CD4-positive, alpha-beta T cell treated with Interleukin-6 for 4 hours (primary cell): Measurements from ENCODE around the gene ZBTB7B.

Experiments
- DNase-seq: peaks from one replicate; pipeline ENCODE4 v3.0.0-alpha.2; 2020; ENCODE audit warnings: mixed read lengths

The ZBTB7B gene

DNA sequence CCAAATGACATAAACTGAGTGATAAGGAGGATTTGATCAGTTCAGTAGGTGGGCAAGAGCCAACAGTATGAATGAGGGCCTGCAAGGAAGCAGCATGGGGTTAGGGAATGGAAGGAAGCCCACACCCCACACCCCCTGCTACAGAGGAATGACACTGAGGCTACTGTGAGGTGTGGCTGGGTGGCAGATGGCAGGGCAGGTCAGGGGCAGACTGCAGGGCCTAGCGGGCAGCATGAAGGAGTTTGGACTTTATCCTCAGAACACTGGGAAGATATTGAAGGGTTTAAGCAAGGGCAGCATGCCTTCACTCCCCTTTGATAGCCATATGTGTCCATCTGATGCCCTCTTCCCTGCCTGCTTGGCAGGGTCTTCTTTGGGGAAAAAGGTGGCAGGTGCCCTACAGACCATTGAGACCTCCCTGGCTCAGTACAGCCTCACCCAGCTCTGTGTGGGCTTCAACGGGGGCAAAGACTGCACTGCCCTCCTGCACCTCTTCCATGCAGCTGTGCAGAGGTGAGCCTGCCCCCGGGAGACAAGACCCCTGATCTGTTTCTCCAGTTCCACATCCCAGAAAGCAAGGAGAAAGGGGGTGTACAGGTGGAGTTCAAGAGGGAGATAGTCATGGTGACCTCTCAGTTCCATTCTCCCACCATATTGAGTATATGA, 13.3 kb upstream of the ZBTB7B start:
- DNase-seq = no peak

DNA sequence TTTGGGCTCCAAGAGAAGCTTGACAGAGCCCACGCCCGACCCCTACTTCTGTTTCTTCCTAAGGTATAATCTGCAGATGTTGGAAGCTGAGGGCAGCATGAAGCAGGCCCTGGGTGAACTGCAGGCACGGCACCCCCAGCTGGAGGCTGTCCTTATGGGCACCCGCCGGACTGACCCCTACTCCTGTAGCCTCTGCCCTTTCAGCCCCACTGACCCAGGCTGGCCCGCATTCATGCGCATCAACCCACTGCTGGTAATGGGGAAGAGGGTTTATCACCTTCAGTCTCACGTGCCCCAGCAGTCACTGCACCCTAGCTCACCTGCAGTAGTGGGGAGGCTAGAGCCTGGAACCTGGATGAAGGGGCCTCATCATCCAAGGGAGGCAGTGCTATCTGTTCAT, 12.3 kb upstream of the ZBTB7B start:
- no peak for DNase-seq

DNA sequence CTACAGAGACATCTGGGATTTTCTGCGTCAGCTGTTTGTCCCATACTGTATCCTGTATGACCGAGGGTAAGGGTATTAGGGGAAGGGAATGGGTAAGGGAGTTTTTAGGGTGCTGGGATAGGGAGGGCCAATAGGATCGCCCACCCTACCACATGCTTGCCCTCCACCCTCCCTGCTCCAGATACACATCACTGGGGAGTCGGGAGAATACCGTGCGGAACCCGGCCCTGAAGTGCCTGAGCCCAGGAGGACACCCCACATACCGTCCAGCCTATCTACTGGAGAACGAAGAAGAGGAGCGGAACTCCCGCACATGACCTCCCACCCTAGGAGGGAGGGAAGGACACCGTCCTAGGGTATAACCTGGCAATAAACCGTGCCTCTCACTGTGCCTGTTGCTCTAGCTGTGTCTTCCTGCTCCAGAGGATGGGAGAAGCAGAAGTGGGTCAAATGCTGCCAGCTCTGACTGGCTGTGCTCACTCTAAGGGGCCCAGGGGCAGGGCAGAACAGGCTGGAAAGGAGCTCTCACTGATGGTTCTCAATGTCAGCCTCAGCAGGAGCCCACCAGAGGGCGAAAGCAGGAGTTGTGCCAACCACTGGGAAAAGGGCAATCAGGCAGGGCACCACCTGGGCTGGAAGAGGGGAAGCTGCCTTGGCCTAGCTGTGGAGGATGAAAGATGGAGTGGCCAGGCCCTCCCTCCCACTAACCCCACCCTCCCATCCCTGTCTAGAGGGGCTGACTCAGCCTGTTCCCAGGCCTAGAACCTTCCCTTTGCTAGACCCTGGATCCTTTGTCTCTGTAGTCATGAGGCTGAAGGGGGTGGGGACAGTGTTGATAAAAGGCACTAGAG, 9.7 kb upstream of the ZBTB7B start:
- peak; percentile 30 for DNase-seq

DNA sequence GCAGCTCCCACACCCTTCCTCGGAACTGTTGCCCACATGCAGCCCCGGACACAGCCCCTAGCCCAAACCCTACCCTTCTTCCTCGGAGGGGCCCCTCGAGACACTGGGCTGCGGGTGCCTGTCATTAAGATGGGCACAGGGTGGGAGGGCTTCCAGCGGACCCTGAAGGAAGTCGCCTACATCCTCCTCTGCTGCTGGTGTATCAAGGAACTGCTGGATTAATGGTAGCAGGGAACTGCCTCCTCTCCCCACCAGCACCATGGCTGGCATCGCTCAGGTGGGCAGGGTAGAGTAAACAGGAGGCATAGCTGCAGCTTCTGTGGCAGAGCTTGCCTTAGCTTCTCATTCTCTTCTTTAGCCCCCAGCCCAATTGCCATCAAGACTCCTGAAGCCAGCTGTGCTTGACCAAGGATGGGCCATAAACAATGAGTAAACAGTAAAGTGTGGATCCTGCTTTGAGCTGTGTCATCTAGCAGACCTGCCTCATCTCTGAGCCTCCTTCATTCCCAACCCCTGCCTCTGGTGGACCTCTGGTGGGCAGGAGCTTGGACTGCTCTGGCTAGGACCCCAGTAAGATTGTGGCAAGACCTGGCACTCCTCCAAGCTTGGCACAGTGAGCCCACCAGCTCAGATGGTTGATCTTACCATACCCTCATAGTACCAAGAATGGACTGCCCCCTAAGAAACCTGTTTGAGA, 8.9 kb upstream of the ZBTB7B start, which contains the start of gene LENEP:
TSS of gene LENEP (plus strand) at position 15 of the 697 bp plus-strand sequence. CDS start at position 37, 22 bp downstream.
- no peak for DNase-seq

DNA sequence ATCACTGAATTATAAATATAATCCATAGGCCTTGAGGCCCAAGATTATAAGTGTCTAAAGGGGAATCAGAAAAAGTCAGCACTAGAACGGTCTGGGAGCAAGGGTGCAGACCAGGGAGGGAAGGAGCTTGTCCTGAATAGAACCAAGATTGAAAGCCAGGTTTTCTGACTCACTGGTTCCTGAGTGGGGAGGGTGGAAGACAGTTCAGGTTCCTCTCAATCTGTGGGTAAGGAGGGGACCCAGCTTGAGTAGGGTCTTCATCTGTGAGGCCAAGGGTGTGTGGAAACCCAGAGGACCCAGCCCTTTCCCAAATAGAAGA, 8.4 kb upstream of the ZBTB7B start:
- no peak for DNase-seq

DNA sequence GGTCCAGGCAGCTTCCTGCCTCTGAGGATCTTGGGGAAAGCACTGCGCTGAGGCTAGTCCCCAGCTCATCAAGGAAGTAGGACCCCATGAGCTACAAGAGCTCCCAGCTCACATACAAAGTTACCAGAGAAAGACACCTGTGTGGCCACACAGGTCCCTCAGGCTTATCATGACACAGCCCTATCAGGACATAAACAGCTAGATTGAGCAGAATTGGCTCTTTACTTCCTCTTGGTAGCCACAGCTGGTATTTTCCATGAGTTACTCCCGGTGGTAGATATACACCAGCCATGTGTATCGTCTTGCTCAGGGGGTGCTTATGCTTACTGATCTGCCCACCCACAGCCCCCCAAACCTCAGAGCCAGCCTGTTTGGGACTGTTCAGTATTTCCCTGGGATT, 8.0 kb upstream of the ZBTB7B start:
- DNase-seq = no peak

DNA sequence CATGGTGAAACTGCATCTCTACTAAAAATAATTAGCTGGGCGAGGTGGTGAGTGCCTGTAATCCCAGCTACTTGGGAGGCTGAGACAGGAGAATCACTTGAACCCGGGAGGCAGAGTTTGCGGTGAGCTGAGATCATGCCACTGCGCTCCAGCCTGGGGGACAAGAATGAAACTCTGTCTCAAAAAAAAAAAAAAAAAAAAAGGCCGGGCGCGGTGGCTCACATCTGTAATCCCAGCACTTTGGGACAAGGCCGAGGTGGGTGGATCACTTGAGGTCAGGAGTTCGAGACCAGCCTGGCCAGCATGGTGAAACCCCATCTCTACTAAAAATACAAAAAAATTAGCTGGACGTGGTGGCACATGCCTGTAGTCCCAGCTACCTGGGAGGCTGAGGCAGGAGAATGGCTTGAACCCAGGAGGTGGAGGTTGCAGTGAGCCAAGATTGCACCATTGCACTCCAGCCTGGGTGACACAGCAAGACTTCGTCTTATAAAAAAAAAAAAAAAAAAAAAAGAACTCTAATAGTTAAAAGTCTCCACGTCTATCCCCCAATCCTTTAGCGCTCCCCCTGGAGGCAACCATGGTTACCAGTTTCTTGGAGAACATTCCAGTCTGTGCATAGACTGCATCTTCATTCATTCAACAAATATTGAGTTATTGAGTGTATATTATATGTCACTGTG, 7.2 kb upstream of the ZBTB7B start:
- peak; percentile 47 for DNase-seq

DNA sequence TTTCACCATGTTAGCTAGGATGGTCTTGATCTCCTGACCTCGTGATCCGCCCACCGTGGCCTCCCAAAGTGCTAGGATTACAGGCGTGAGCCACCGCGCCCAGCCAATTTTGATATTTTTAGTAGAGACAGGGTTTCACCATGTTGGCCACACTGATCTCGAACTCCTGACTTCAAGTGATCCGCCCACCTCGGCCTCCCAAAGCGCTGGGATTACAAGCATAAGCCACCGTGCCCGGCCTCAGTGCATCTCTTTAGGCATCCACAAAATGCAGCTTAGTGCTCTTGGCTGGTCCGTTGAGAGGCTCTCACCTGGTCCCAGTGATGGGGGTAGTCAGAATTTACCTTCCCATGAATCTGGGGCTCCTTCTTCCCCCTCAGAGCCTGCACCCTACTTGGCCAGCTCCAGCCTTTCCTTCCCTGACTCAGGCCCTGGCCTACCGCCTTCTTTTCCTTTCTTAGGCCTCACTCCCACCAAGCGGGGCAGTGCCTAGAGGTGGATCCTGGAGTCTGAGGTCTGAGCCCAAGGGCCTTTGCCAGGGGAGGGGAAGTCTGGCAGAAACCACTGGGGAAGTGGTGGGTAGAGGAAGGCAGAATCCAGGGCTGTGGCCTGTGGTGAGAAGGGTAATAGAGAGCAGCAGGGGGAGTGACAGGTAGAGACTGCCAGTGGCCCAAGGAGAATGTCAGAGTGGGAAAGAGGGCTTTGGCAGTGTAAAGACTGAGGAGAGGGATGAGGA, 5.5 kb upstream of the ZBTB7B start:
- no peak for DNase-seq

DNA sequence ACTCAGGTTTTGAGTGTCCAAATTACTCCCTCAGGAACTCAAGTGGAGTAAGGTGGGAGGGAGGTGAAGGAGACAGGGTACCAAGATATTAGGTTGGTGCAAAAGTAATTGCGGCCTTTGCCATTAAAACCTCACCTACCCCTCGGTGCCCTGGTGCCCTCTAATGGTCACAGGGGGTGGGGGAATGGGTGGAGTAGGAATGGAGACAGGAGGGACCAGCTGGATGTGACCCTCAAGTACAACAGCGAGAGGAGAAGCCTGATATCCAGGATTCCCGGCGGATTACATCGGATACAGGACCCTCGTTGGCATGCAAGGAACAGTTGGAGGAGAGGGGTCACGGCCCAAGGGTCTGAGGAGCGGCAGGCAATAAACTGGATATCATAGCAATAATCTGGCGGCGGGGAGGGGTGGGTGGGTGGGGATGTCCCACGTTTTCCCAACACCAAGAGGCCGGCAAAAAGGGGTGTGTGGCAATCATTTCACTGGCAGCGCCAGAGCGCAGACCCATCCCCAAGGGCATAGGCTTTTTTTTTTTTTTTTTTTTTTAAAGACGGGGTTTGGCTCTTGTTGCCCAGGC, 4.3 kb upstream of the ZBTB7B start:
- DNase-seq = no peak

DNA sequence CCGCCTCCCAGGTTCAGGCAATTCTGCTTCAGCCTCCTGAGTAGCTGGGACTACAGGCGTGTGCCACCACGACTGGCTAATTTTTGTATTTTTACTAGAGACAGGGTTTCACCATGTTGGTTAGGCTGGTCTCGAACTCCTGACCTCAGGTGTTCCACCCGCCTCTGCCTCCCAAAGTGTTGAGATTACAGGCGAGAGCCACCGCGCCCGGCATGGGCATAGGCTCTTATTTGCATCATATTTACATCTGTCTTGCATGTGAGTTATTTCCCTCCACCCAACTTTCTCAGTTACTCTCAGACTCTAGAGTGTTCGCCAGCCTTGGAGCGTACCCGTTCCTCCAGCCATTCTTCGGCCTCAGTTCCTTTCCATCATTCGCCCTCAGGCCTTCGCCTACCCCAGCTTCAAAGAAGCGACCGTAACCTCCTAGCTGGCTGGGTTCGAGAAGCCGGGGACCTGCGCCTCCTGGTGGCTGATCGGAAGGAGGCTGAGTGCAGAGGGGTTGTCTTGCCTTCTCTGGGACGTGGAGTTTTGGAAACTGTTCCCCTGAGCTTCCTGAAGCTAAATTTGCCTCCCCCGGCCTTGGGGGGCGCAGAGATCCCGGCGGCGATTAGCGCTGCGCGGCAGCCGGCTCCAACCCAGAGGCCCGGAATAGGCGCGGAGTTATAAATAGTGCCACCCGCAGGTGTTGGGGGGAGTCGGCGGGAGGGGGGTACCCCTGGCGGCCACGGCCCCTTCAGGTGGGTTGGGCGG, 3.6 kb upstream of the ZBTB7B start:
- DNase-seq = peak; percentile 81

DNA sequence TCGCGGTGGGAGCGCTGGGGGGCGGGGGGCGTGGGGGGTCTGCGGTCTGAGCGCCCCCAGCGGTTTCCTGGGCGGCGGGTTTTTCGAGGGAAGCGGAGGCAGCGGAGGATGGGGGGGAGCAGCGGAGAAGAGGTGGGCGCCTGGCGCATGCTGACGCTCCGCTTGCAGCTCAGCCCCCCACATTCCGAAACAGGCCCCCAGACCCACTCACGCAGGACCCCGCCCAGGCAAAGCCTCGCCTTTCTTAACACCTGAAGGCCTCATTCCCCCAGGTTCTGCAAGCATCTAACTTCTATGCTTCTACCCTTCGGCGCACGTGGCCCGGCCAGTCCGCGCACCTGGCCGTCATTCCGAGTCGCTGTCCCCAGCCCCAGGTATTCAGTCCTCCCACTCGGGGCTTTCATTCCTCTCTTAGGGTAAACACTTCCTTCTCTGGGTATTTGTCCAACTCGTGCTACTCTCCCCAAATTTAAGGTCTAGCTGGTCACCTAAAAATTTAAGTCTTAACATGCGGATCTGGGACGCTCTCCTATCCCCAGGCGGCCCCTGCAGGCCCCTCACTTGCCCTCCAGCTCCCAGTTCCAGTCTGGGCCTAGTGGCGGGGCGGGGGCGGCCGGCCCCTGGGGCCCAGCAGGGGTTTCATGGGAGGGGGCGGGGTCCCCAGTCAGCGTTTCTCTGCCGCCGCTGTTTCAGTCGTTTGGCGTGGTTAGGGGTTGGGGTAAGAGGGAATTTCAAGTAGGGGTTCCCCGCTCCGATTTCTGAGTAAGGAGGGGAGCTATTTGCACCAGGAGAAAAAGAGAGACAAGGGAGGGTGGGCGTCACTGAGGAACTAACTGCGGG, 2.8 kb upstream of the ZBTB7B start:
- DNase-seq = peak; percentile 45

DNA sequence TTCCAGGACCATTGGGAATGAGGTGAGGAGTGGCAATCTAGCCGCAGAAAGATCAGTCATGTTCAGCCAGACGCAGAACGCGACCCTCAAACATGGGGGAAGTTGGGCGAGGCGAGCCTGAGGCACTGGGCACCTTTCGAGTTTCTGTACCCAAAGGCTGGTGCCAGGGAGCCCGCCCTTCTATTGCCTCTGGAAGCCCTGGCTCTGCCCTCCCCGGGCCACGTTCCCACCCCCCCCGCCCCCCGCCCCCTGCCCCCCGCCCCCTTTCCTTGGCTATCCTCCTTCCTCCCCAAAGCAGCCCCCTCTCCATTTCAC, 2.2 kb upstream of the ZBTB7B start:
- peak; percentile 39 for DNase-seq

DNA sequence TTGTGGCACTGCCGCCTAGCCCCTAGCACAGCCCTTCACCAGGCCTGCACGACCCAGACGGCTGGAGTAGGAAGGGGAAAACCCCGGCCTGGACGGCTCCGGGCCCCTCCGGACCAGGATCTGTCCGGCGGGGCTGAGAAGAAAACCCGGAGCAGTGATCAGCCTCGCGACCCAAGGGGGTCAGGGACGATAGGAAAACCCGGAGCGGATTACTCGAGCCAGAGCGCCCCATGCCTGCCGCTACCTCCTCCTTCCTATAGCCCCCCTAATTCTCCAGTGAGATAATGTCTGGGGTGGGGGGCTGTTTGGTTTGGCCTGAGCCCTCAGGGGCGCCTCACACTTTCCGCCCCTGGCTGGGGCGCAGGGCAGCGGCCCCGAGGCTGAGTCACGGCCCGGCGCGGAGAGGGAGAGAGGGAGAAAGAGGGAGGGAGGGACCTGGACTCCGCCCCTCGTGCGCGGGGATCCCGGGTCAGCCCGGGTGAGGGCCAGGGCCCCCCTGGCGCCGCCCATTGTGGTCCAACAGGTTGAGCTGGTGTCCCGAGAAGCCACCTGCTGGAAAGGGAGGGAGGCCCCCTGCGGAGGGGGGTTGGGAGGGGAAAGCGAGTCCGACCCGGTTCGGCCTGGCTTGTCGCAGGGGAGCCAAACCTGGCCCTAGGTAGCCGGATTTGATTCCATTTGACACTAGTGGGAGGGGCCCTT, 1.7 kb upstream of the ZBTB7B start:
- DNase-seq = peak; percentile 79

DNA sequence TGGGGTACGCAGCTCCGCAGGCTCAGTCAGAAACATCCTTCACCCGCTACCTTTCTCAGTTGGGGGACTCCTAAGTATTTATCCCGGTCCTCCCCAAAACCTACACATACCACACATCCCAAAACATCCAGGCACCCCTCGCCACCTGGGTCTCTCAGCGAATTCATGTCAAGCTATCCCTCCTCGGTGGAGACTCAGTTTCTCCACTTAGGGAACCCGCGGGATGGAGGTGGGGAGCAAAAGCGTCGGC, 1.3 kb upstream of the ZBTB7B start:
- DNase-seq = no peak

DNA sequence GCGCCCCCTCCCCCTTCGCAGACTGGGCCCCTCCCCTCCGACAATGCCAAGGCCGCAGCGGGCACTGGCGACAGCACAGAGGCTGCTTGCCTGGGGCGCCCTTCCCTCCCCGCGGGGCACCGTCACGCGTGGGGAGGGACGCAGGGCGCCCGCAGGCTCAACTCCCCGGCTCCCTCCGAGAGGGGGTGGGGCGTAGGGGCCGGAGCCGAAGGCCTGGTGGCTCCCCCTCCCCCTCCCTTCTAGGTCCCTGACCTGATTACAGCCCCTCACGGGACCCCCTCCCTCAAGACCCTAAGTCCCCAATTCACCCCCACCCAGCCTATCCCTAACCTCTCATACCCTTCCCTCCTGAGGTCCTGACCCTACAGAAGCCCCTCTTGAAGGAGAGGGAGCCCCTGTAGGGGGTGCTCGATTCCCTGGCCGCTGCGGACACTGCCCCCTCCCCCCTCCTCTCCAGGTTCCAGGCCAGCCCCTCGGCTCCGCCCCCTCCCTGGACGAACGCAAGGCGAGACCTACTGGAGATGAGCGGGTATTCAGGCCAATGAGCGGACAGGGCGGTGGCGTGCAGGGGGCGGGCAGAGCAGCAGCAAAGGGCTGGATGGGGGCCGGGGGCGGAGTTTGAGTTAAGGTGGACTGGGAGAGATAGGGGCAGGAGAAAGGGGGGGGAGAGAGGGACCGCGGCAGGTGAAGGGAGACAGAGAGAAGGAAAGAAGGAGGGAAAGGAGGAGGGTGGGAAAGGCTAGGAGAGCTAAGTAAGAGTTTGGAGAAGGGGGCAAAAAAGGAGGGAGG, 733 bp upstream of the ZBTB7B start:
- peak; percentile 99 for DNase-seq

DNA sequence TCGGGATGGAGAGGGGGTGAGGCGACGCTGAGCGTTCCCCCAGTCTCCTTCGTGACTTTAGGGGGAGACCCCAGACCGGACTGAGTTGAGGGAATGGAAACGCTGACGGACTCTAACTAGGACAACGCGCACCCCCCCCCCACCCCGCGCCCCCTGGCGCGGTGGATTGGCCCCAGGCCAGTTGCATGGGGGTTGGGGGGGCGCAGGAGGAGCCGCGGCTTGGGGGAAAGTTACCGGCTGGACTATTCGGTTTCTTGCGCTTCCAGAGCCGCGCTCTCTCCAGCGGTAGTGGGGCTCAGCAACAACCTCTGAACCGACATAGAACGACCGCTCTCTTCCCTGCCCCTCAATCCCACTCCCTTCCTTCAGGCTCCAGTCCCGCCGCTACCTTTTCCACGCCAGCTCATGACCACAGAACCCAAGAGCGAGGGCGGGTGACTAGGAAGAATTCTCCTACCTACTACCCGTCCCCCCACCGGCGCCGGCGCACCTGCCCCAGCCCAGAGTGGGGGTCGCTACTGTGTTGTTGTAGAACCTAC, 694 bp downstream of the ZBTB7B start:
- DNase-seq = peak; percentile 44

DNA sequence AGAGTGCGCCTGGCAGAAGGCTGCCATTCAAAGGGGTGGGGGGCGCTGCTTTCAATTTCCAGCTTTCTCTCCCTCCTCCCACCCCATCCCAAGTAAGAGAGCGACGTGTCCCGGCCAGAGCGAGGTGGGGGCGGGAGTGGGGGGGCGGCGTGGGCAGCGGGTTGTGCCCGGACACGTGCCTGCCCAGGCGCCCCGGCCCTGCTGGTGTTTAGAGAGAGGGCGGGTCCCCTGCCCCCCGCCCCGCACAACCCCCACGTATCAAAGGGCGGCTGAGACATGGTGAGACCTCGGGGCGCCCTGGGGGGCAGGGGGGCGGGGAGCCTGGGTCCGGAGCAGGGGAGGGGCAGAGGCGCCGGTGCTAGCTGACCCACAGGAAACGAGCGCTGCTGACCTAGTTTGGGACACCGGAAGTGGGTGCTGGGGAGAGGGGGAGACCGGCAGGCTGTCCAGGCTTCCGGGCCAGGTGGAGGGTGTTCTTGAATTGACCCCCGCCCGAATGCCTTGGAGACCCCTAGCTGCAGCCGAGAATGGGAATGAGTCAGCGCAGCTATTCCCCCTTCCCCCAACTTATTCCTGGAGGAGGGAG, 1.3 kb downstream of the ZBTB7B start:
- DNase-seq = no peak

DNA sequence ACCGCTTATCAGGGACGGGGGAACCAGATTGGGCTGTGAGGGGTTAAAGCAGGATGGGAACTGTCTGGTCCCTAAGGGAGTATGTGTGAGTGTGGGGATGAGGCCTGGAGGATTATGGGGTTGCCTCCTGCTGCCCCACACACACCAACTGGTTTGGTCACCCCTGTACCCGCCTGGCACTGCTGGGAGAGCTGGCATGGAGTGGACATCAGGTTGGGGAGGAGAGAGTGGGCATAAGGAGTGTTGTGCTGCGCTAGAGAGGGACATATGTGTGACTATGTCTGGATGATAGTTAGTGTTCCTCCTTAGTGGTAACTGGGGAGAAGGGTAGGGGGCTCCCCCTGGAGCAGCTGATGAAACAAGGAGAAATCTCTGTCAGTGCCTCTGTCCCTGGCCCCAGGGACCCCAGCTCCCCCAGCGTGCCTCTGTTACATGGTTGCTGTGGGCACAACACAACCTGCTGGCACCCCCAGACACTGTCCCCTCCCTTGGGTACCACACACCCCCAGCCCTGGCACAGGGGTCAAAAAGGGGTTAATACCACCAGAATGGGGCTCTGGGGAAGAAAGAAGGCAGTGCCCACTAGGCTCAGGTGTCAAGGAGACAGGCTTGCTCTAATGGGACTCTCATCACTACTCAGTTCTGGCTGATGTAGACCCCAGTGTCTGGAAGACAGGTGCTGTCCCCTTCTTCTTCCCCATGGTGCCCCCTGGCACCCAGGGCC, 1.9 kb downstream of the ZBTB7B start:
- DNase-seq = no peak
